ENCODE measurements around the gene VAMP8.
"Not testable (repeated sequence)": the region's sequence is repeated elsewhere in the genome, so short reads cannot be mapped to it uniquely, and the experiment has no call there.

- TF ChIP-seq, protein P1, sequence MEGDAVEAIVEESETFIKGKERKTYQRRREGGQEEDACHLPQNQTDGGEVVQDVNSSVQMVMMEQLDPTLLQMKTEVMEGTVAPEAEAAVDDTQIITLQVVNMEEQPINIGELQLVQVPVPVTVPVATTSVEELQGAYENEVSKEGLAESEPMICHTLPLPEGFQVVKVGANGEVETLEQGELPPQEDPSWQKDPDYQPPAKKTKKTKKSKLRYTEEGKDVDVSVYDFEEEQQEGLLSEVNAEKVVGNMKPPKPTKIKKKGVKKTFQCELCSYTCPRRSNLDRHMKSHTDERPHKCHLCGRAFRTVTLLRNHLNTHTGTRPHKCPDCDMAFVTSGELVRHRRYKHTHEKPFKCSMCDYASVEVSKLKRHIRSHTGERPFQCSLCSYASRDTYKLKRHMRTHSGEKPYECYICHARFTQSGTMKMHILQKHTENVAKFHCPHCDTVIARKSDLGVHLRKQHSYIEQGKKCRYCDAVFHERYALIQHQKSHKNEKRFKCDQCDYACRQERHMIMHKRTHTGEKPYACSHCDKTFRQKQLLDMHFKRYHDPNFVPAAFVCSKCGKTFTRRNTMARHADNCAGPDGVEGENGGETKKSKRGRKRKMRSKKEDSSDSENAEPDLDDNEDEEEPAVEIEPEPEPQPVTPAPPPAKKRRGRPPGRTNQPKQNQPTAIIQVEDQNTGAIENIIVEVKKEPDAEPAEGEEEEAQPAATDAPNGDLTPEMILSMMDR (IDR thresholded peaks at IDR 0.05; ENCODE audit: low read length): not testable (repeated sequence)
- not testable (repeated sequence) for TF ChIP-seq EZH2 (IDR thresholded peaks at IDR 0.05; ENCODE audit: borderline replicate concordance, low read length)
Measured at GRCh38 chr2:85614757-85615156, 37.4 kb downstream of the VAMP8 start.
